ENCODE data around the gene DRICH1. TPM values are rescaled to one million over a fixed set of nuclear protein-coding genes. Genes with fewer than 3 reads are reported as not detected.
"Not testable (repeated sequence)": the region's sequence is repeated elsewhere in the genome, so short reads cannot be mapped to it uniquely, and the experiment has no call there.

DRICH1 gene
- 1 to 10 TPM in 1 of 4 donors, not detected in 3; 1.3 TPM for total RNA-seq

GRCh38 chr22:23632178-23632577, at the start of gene DRICH1:
TSS of gene DRICH1 (minus strand) at chr22:23632321. CDS start at chr22:23632023, 298 bp downstream.
- Histone ChIP-seq H3K36me3 (no peaks in the 10 kb centered on the region), H3K9me3 (no peaks in the 10 kb centered on the region), H3K4me3 (no peak within 1 kb of the TSS), H3K27me3 (no peaks in the 10 kb centered on the region), H3K4me1 (no peaks in the 10 kb centered on the region), H3K27ac (no peak within 1 kb of the TSS)
- TF ChIP-seq EP300 (IDR thresholded peaks at IDR 0.05), result no peak
- DNase-seq (ENCODE audit: low spot score in 2 of 2), result no peak
- 75% methylated on average over 2 of the region's 2 CpGs for WGBS

- Histone ChIP-seq H3K4me3 (no peak overlapping the region), H3K27me3 (no peaks in the 10 kb centered on the region), H3K4me1 (peaks cover 8% of the 10 kb centered on the region), H3K36me3 (peaks cover 37% of the 10 kb centered on the region), H3K27ac (no peak overlapping the region), H3K9me3 (no peaks in the 10 kb centered on the region)
- no peak for TF ChIP-seq POLR2A (IDR thresholded peaks at IDR 0.05)
- TF ChIP-seq POLR2AphosphoS5 (IDR thresholded peaks at IDR 0.05), result no peak
- no peak for TF ChIP-seq CTCF (IDR thresholded peaks at IDR 0.05)
- no peak for TF ChIP-seq EP300 (IDR thresholded peaks at IDR 0.05)
- WGBS, result 78% methylated on average over 1 of the region's 5 CpGs
- no peak for DNase-seq (ENCODE audit: low spot score in 2 of 2)
These were observed 49.1 kb upstream of the DRICH1 start for GRCh38 chr22:23681026-23681809.

GRCh38 chr22:23678133-23678532, 46.0 kb upstream of the DRICH1 start:
- no peak for TF ChIP-seq POLR2AphosphoS5 (IDR thresholded peaks at IDR 0.05)
- no peak for TF ChIP-seq CTCF (IDR thresholded peaks at IDR 0.05)
- no peak for TF ChIP-seq EP300 (IDR thresholded peaks at IDR 0.05)
- TF ChIP-seq POLR2A (IDR thresholded peaks at IDR 0.05), result no peak
- H3K4me1 ChIP-seq, result no peaks in the 10 kb centered on the region
- H3K27me3 ChIP-seq, result no peaks in the 10 kb centered on the region
- no peak overlapping the region for H3K4me3 ChIP-seq
- peak in 1 of 2 donors; percentile 6 for DNase-seq (ENCODE audit: low spot score in 2 of 2)
- H3K36me3 ChIP-seq, result peaks cover 28% of the 10 kb centered on the region
- H3K9me3 ChIP-seq, result no peaks in the 10 kb centered on the region
- H3K27ac ChIP-seq, result no peak overlapping the region
- 91% methylated on average over 6 of the region's 6 CpGs for WGBS

- Histone ChIP-seq H3K27ac (no peak overlapping the region), H3K36me3 (peaks cover 23% of the 10 kb centered on the region), H3K27me3 (no peaks in the 10 kb centered on the region), H3K4me3 (no peak overlapping the region), H3K9me3 (no peaks in the 10 kb centered on the region), H3K4me1 (no peaks in the 10 kb centered on the region)
- WGBS, result 86% methylated on average over 6 of the region's 6 CpGs
- TF ChIP-seq POLR2AphosphoS5 (IDR thresholded peaks at IDR 0.05), result no peak
- TF ChIP-seq EP300 (IDR thresholded peaks at IDR 0.05), result no peak
- no peak for TF ChIP-seq POLR2A (IDR thresholded peaks at IDR 0.05)
- TF ChIP-seq CTCF (IDR thresholded peaks at IDR 0.05), result no peak
- peak in 1 of 2 donors; percentile 67 for DNase-seq (ENCODE audit: low spot score in 2 of 2)
These were observed 45.5 kb upstream of the DRICH1 start for GRCh38 chr22:23677701-23677995.

GRCh38 chr22:23676841-23677700, 45.0 kb upstream of the DRICH1 start:
- not testable (repeated sequence) for H3K9me3 ChIP-seq, H3K27ac ChIP-seq, H3K4me3 ChIP-seq, H3K27me3 ChIP-seq, H3K4me1 ChIP-seq
- WGBS, result 98% methylated on average over 8 of the region's 12 CpGs
- H3K36me3 ChIP-seq, result peaks cover 20% of the 10 kb centered on the region
- peak; percentile 29 to 64 for DNase-seq (ENCODE audit: low spot score in 2 of 2)
